H1 (cell line): ENCODE measurements around the gene TDRKH. TPM values are rescaled to one million over a fixed set of nuclear protein-coding genes. Genes with fewer than 3 reads are reported as not detected.

Experiments used
- CTCF ChIA-PET: fragments of 300-600 bp; sonication (Branson Sonifier 250); formaldehyde crosslinking; loops from one replicate; lab custom pipeline; 2021; ENCODE audit not compliant: partially characterized antibody; lab: Charles Lee
- POLR2A ChIA-PET: fragments of 300-600 bp; sonication (Branson Sonifier 250); formaldehyde crosslinking; loops from one replicate; lab custom pipeline; 2021; ENCODE audit warnings: inconsistent platforms; ENCODE audit not compliant: partially characterized antibody; lab: Charles Lee
- DNase-seq, 2 experiments: peaks; one replicate each; pipeline versions ENCODE4 v3.0.0 to v3.0.0-alpha.2; 2010 to 2022; ENCODE audit warnings: low spot score in 2 of 2, low read depth in 1 of 2, mixed read lengths in 1 of 2
- FAIRE-seq: peaks from 2 replicates; lab custom pipeline; 2011; peaks lifted over from hg19 to GRCh38; lab: Jason Lieb, UNC
- H2AFZ ChIP-seq: 2 replicates; pipeline ENCODE4 v1.8.1; 2012; ENCODE audit warnings: low read length, inconsistent platforms
- H2AK5ac ChIP-seq: 2 replicates; pipeline ENCODE4 v1.6.1; 2013; ENCODE audit warnings: low read depth, low read length
- H2BK120ac ChIP-seq: replicated peaks from 2 replicates; pipeline ENCODE3; 2013; ENCODE audit warnings: low read depth, low read length, inconsistent platforms
- H2BK12ac ChIP-seq: 2 replicates; pipeline ENCODE4 v1.6.1; 2013; ENCODE audit warnings: low read depth, low read length
- H2BK15ac ChIP-seq: 2 replicates; pipeline ENCODE4 v1.6.1; 2013; ENCODE audit warnings: low read length
- H2BK20ac ChIP-seq: 2 replicates; pipeline ENCODE4 v1.6.1; 2013; ENCODE audit warnings: low read length
- H2BK5ac ChIP-seq: 2 replicates; pipeline ENCODE4 v1.6.1; 2013; ENCODE audit warnings: low read depth, low read length
- H3K14ac ChIP-seq: 2 replicates; pipeline ENCODE4 v1.6.1; 2013; ENCODE audit warnings: inconsistent platforms; ENCODE audit not compliant: insufficient read length
- H3K18ac ChIP-seq: 2 replicates; pipeline ENCODE4 v1.6.1; 2013; ENCODE audit warnings: low read length; ENCODE audit errors: extremely low read depth
- H3K23ac ChIP-seq: 2 replicates; pipeline ENCODE4 v1.6.1; 2013; ENCODE audit warnings: inconsistent platforms; ENCODE audit not compliant: insufficient read length
- H3K23me2 ChIP-seq: 2 replicates; pipeline ENCODE4 v1.6.1; 2013; ENCODE audit warnings: low read depth, low read length
- H3K27ac ChIP-seq: 2 replicates; pipeline ENCODE4 v1.6.1; 2011; ENCODE audit warnings: low read depth, low read length, inconsistent platforms
- H3K27me3 ChIP-seq, 4 experiments: replicated peaks in 1 of 4; 1 replicate in 1 of 4; 2 replicates in 3 of 4; pipeline versions ENCODE4 v1.6.1 to v1.8.1; 2011 to 2013; ENCODE audit warnings: low read length in 3 of 4, mild to moderate bottlenecking in 3 of 4, inconsistent platforms in 2 of 4, mixed read lengths in 2 of 4, moderate library complexity in 1 of 4; ENCODE audit not compliant: control insufficient read depth in 3 of 4, insufficient read depth in 3 of 4; ENCODE audit errors: extremely low read depth in 1 of 4
- H3K36me3 ChIP-seq, 4 experiments: 2 replicates each; pipeline versions ENCODE4 v1.6.1 to v1.8.1; 2011 to 2013; ENCODE audit warnings: mild to moderate bottlenecking in 4 of 4, low read length in 3 of 4, moderate library complexity in 2 of 4, control low read depth in 1 of 4, inconsistent platforms in 1 of 4; ENCODE audit not compliant: insufficient read depth in 4 of 4, control insufficient read depth in 2 of 4
- H3K4ac ChIP-seq: replicated peaks from 2 replicates; pipeline ENCODE3; 2013; ENCODE audit warnings: low read length, low read depth, mixed read lengths, inconsistent platforms; ENCODE audit not compliant: insufficient read length
- H3K4me1 ChIP-seq, 4 experiments: replicated peaks in 1 of 4; 1 replicate in 1 of 4; 2 replicates in 3 of 4; pipeline versions ENCODE4 v1.6.1 to v1.8.1; 2011 to 2013; ENCODE audit warnings: low read length in 3 of 4, inconsistent platforms in 2 of 4, mixed read lengths in 1 of 4; ENCODE audit not compliant: insufficient read depth in 4 of 4, control insufficient read depth in 3 of 4
- H3K4me2 ChIP-seq, 2 experiments: 2 replicates each; pipeline versions ENCODE4 v1.6.1 to v1.8.1; 2011 to 2013; ENCODE audit warnings: low read depth in 2 of 2, low read length in 2 of 2, control low read depth in 1 of 2, inconsistent platforms in 1 of 2, mild to moderate bottlenecking in 1 of 2; ENCODE audit not compliant: insufficient read depth in 1 of 2
- H3K4me3 ChIP-seq, 4 experiments: fragments of 200-600, 300-600 bp in 1 of 4; sonication (generic), shearing (Covaris generic), sonication (Bioruptor Twin) in 1 of 4; 2 replicates each; pipeline versions ENCODE4 v1.5.1 to v1.8.1; 2011 to 2016; ENCODE audit warnings: low read length in 4 of 4, low read depth in 3 of 4, control low read depth in 2 of 4, inconsistent platforms in 2 of 4, mild to moderate bottlenecking in 2 of 4, mixed read lengths in 1 of 4, moderate library complexity in 1 of 4; ENCODE audit not compliant: insufficient read depth in 2 of 4; ENCODE audit errors: extremely low read depth in 1 of 4
- H3K56ac ChIP-seq: replicated peaks from 2 replicates; pipeline ENCODE3; 2013; ENCODE audit warnings: low read depth, mild to moderate bottlenecking, mixed read lengths, low read length, inconsistent platforms; ENCODE audit not compliant: insufficient read length
- H3K79me1 ChIP-seq: 2 replicates; pipeline ENCODE4 v1.6.1; 2013; ENCODE audit warnings: low read depth, low read length, control low read depth
- H3K79me2 ChIP-seq, 2 experiments: 2 replicates each; pipeline versions ENCODE4 v1.6.1 to v1.8.1; 2012 to 2013; ENCODE audit warnings: low read length in 2 of 2, mild to moderate bottlenecking in 2 of 2, inconsistent platforms in 1 of 2; ENCODE audit not compliant: insufficient read depth in 2 of 2, control insufficient read depth in 1 of 2
- H3K9ac ChIP-seq, 4 experiments: replicated peaks in 1 of 4; 1 replicate in 1 of 4; 2 replicates in 3 of 4; pipeline versions ENCODE4 v1.6.1 to v1.8.1; 2011 to 2013; ENCODE audit warnings: low read depth in 3 of 4, low read length in 3 of 4, control low read depth in 2 of 4, mild to moderate bottlenecking in 2 of 4, moderate library complexity in 2 of 4, inconsistent platforms in 1 of 4; ENCODE audit errors: extremely low read depth in 1 of 4
- H3K9me3 ChIP-seq, 2 experiments: 2 replicates each; pipeline versions ENCODE4 v1.6.1 to v1.8.1; 2012 to 2013; ENCODE audit warnings: mild to moderate bottlenecking in 2 of 2, moderate library complexity in 2 of 2, control low read depth in 1 of 2, inconsistent platforms in 1 of 2, low read depth in 1 of 2, low read length in 1 of 2, mixed read lengths in 1 of 2; ENCODE audit not compliant: insufficient read depth in 2 of 2
- H4K20me1 ChIP-seq, 2 experiments: replicated peaks in 1 of 2; 2 replicates each; pipeline versions ENCODE3 to v1.8.1; 2011 to 2013; ENCODE audit warnings: inconsistent platforms in 2 of 2, low read length in 2 of 2, mild to moderate bottlenecking in 1 of 2; ENCODE audit not compliant: insufficient read depth in 2 of 2, control insufficient read depth in 1 of 2
- H4K5ac ChIP-seq: 2 replicates; pipeline ENCODE4 v1.6.1; 2013; ENCODE audit warnings: low read length, low read depth, mixed read lengths, inconsistent platforms; ENCODE audit not compliant: insufficient read length
- H4K8ac ChIP-seq: 2 replicates; pipeline ENCODE4 v1.8.0; 2013; ENCODE audit warnings: mild to moderate bottlenecking, moderate library complexity, low read length, inconsistent platforms; ENCODE audit not compliant: insufficient read depth; ENCODE audit errors: extremely low read depth
- H4K91ac ChIP-seq: replicated peaks from 2 replicates; pipeline ENCODE3; 2013; ENCODE audit warnings: low read length, mixed read lengths, inconsistent platforms; ENCODE audit not compliant: insufficient read length
- FOSL1 ChIP-seq: IDR thresholded peaks from 2 replicates; pipeline ENCODE4 v1.6.1; 2011; ENCODE audit warnings: mild to moderate bottlenecking, low read depth, low read length, moderate library complexity; ENCODE audit not compliant: insufficient read depth
- HDAC6 ChIP-seq: IDR thresholded peaks from one replicate; pipeline ENCODE4 v1.7.1; 2012; ENCODE audit warnings: low read depth, mild to moderate bottlenecking, inconsistent platforms, low read length, moderate library complexity
- POLR2AphosphoS5 ChIP-seq: IDR thresholded peaks from 2 replicates; pipeline ENCODE4 v1.6.1; 2011; ENCODE audit warnings: low read depth, low read length
- RFX5 ChIP-seq: IDR thresholded peaks from 2 replicates; pipeline ENCODE4 v1.6.1; 2011; ENCODE audit warnings: low read depth, low read length, improper control_type of control experiment, borderline replicate concordance
- polyA plus RNA-seq, 7 experiments: library from polyadenylated mRNA; depleted of rRNA in 3 of 7; stranded (reverse) in 5 of 7; unstranded in 2 of 7; fragments of >200 nt in 5 of 7; fragments of 200-250 nt in 2 of 7; gene quantifications; 1 replicate in 5 of 7; 2 replicates in 1 of 7; 4 replicates in 1 of 7; pipeline versions ENCODE4 v1.2.1 to v1.2.3, GENCODE V29; 2011 to 2013; ENCODE audit warnings: missing spikeins in 2 of 7, mixed read lengths in 2 of 7
- total RNA-seq: library from RNA; stranded (reverse); fragmentation: NEBNext Ultra II Directional; extraction: Animal tissue kit (Norgen Biotek cat#: 25700); gene quantifications from 2 replicates; pipeline ENCODE4 v1.2.1, GENCODE V29; 2021

The TDRKH gene
- total and polyA plus RNA-seq, 2 of the 8 experiments (the other 6 are each of a cell fraction or from before 2014, with no cell fraction given) = 9.9 to 26.1 TPM

DNA sequence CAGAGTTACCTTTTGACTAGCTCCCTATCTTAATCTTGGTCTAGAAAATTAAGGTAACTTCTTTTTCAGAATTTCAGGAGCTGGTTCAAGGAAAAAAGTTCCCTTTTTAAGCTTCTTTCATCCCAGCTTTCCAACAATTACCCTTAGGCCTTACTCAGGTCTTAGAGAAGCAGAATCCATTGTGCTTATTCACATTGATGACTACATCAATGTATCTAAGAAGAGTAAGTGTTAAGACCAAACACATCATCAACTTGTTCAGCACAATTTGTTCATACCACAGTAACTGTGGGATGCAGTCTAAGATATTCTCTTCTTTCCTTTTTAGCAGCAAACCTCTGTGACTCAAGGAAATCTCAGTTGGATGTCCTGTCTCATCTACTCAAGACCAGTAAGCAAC is 31.1 kb downstream of the TDRKH start:
- Histone ChIP-seq H2AFZ (no peak overlapping the region), H4K91ac (no peak overlapping the region), H3K56ac (no peak overlapping the region), H3K18ac (no peak overlapping the region), H3K27me3 (no peaks in the 10 kb centered on the region), H2BK120ac (no peak overlapping the region), H3K4me1 (0 out of 7 replicates have a peak, but pooled peaks cover 0 to 1% (median 0%) of the 10 kb centered on the region in 4 experiments), H2AK5ac (no peak overlapping the region), H3K4me2 (no peak overlapping the region), H3K9ac (no peak overlapping the region), H3K23me2 (peaks cover 4% of the 10 kb centered on the region; the same call in 1 of the 2 replicates), H3K27ac (no peak overlapping the region), H4K5ac (no peak overlapping the region), H4K8ac (no peak overlapping the region), H2BK5ac (no peak overlapping the region), H2BK20ac (no peak overlapping the region), H3K9me3 (no peaks in the 10 kb centered on the region), H3K79me1 (no peaks in the 10 kb centered on the region), H2BK12ac (no peak overlapping the region), H3K14ac (no peak overlapping the region), H3K4me3 (no peak overlapping the region), H3K36me3 (peaks cover 9 to 33% (median 25%) of the 10 kb centered on the region in 4 experiments), H3K79me2 (peaks cover 0 to 3% of the 10 kb centered on the region in 2 experiments; a peak in 1 of 4 replicates), H4K20me1 (no peaks in the 10 kb centered on the region), H2BK15ac (no peak overlapping the region), H3K23ac (no peak overlapping the region), H3K4ac (no peak overlapping the region)
- POLR2A ChIA-PET = interaction anchor here (0.6 to 1.8 kb wide), 3 partner anchors 13 to 123 kb away, joined by 3 to 5 read pairs (median 3); no protein-coding TSS in a partner anchor
- CTCF ChIA-PET = interaction anchor here (0.9 to 1.4 kb wide), 4 partner anchors 17 to 77 kb away, joined by 3 to 5 read pairs (median 3); no protein-coding TSS in a partner anchor
- DNase-seq (no peak), FAIRE-seq (no peak)
- TF ChIP-seq FOSL1 = no peak
- no peak for TF ChIP-seq RFX5
- no peak for TF ChIP-seq POLR2AphosphoS5
- no peak for TF ChIP-seq HDAC6
